Measurements from ENCODE around the gene ZNF407.

Gene ZNF407

DNA sequence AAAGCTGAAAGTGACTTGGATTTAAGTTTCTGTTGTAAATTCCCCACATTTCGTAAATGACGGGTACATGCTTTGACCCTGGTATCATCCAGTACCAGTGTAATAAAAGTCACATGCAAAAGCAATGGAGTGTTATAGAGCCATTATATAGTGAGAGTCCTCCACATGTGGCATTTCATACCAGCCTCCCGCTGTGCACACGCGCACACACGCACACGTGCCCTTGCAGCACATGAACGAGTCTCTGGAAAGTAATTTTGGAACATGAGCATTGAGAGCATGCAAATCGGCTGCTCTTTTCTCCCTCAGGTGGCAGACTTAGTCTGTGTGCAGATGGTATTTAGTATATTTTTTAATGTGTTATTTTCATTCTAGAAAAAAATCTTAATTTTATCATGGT, 198.1 kb downstream of the ZNF407 start:
- no peak for DNase-seq

- DNase-seq, result no peak
Observed at GRCh38 chr18:74796211-74796610, 198.5 kb downstream of the ZNF407 start.

DNA sequence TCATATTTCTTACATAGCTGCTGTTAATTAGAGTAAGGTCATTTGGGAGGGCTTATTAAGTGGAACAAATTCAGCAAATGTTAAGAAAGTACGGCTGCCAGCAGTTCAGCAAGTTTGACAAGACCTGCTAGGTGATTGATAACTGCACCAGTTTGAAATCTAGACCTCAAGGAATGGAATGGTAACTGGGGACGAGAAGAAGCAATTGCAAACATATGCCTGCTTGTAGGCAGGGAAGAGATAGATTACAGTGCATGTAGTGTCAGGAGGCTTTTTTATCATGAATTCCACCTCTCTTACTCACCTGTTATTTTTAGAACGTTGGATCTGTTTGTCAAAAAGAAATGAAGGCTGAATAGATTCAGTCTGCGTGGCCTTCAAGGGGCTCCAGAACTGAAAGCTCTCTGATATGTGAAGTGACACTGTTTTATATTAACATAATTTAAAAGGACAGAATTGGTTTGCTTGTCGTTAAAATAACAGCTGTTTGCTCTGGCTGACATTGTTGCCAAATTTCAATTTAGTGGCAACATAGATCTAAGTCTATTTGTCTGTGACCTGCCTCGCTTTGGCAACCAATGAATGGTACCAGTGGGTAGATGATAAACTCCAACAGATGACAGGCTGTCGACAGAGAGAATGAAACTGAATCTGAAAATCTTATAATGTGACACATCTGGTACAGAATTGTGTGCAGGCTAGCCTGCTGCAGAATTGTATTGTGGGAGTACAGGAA, 199.3 kb downstream of the ZNF407 start:
- no peak for DNase-seq

- no peak for DNase-seq
Observed at GRCh38 chr18:74797577-74798151, 200.0 kb downstream of the ZNF407 start.

GRCh38 chr18:74799542-74799941, 201.9 kb downstream of the ZNF407 start:
- DNase-seq, result no peak

GRCh38 chr18:74800098-74800497, 202.4 kb downstream of the ZNF407 start:
- DNase-seq, result no peak

DNA sequence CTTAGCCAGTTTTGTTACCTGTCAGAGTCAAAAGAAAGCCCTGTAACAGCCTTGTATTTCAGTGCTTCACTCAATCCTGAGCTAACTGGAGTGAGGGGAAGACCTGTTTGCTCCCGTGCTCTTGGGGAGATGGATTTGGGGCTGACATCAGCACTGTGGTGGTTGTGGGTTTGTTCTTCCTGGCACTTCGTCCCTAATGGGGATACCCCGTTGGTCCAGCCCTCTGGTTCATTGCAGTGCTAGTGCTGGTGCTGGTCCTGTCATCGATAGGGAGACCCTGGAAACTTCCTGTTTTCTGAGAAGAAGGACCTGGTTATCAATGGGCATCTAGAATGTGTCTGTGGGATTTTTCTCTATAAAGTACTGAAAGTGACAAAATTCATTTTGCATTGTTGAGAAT, 205.4 kb downstream of the ZNF407 start:
- no peak for DNase-seq

GRCh38 chr18:74803769-74804168, 206.1 kb downstream of the ZNF407 start:
- no peak for DNase-seq

DNA sequence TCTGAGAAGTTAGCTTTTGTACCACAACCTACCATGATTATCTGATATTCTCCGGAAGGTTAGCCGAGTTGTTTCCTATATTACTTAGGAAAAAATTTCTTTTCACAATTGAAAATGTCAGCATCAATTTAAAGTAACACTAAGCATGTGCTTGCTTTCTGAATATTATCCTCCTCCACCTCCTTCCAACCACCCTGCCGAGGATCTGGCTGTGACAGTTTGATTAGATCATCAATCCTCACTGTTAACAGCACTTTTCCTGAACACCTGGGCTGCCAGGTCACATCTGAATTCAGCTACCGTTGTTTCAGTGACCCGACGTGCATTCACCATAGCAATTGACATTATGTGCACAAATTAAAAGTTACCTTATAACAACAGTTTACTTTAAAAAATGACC, 207.0 kb downstream of the ZNF407 start:
- no peak for DNase-seq

DNA sequence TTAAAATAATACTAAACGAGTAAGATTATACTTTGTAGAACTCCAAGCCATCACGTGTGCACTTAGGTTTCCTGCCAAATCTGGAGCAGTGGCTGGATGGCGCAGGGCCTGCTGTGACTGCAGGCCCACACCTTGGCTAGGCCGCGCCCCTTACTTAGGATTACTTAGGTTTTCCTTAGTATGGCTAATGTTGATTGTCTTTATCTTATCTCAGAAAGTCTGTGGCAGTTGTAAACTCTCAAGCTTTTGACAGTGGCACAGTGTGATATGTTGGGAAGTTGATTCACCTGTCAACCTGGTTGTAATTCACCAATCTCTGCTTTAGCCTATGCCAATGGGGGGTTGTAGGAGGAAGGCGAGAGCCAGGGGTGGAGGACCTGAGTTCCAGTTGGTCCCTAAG, 208.4 kb downstream of the ZNF407 start:
- DNase-seq, result no peak

- no peak for DNase-seq
Observed at GRCh38 chr18:74806700-74807416, 209.2 kb downstream of the ZNF407 start.

GRCh38 chr18:74817576-74817975, 219.9 kb downstream of the ZNF407 start:
- no peak for DNase-seq

DNA sequence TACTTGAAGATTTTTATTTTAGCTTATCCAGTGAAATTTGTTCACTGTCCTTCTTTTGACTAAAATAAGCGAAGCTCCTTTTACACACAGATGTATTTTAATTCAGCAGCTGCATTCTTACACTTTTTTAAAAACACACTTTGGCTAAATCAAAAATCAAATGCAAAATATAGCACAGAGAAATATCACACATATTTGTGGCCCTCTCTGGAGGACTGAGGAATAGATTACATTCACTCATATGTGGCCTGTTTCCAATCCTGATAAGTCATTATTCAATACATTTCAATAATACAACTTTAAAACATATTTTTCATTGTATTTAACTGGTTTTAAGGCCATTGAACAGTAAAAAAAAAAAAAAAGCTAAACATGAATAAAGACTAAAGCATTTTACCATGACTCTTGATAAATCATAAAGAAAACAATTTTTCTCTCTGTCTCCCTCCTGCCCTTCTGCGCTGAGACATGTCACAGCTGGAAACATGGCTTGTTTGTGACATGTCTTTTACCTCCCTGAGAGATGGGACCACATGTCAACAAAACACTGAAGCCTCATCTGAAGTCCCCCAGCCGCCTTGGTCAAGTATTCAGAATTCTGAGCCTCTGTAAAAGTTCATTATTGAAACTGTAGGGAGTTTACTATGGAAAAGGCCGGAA, 221.0 kb downstream of the ZNF407 start:
- no peak for DNase-seq

DNA sequence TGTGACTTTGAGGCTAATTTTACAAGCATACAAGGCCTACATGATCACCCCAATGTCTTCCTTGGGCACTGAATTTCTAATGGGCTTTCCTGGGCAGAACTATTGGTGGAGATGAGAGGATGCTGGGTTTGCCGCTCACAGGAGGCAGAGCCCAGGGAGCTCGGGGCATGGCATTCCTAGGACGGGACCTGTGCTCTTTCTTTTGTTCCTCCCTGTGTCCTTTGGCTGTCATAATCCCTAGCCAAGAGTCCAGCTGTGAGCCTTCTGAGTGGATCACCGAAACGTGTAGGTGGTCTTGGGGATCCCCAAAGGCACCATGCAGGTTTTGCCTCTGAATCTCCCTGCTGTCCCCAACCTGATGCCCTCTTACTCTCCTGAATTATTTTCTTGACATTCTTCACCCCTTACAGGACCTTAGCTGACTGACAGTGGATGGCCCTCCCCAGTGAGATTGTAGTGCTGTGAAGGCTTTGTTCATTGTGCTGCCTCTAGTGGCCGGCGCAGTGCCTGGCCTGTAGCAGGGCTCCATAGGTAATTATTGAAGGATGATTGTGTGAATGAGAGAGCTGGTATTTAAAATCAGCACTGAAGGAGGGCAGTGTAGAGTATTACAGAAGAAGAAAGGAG, 221.9 kb downstream of the ZNF407 start:
- no peak for DNase-seq

DNA sequence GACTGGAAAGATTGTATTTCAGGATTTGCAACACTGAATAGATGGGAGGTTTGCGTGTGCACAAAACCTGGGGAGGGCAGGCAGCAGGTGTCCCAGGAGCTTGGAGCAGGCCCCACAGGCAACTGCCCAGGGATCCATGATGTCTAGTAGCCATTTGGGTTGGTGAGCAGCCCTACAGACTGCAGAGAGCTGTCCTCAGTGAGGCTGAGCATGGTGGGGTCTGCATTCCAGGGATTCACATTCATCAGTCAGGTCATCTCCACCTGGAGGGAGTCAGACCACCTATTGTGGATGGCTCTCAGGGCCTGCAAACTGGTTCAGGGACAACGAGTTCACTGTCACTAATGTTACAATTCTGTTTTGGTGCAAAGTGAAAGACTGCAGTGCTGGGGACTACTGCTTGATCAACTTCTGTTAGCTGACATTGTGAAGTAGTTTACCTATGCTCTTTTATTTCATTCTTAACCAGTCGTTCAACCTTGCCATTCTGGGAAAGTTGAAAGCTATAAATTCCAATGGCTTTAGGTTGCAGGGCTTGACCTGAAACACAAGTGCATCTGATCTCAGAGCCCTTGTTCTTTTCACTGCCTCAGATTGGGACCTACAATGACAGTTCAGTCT, 222.6 kb downstream of the ZNF407 start:
- DNase-seq, result no peak

- DNase-seq, result no peak
Observed at GRCh38 chr18:74825460-74825859, 227.8 kb downstream of the ZNF407 start.

- DNase-seq, result no peak
Observed at GRCh38 chr18:74826572-74826971, 228.9 kb downstream of the ZNF407 start.

GRCh38 chr18:74828200-74828599, 230.5 kb downstream of the ZNF407 start:
- no peak for DNase-seq

DNA sequence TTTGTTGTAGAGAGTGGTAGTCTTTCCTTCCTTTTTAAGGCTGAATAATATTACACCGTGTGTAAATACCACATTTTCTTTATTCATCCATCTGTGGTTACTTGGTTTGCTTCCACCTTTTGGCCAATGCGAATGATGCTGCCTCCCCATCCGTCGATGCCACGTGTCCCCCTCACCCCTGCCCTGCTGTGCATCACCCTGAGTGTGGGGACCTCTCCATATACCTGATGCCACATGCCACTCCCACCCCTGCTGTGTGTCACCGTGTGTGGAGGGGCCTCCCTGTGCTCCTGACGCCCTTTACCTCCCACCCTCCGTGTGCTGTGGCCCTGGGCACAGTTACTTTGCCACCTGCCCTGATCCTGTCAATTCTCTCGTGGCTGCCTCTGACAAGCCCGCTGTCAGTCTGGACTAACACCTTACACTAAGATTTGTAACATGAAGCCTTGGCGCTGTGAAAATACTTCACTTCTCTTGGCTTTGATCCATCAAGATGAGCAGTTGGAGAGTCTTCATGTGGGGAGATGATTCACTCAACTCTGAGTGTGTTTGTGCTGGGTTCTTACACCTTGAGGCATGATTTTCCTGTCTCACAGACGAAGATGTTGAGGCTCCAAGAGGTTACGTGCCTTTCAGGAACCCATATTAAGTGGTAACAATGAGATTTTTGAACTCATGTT, 234.0 kb downstream of the ZNF407 start:
- no peak for DNase-seq

DNA sequence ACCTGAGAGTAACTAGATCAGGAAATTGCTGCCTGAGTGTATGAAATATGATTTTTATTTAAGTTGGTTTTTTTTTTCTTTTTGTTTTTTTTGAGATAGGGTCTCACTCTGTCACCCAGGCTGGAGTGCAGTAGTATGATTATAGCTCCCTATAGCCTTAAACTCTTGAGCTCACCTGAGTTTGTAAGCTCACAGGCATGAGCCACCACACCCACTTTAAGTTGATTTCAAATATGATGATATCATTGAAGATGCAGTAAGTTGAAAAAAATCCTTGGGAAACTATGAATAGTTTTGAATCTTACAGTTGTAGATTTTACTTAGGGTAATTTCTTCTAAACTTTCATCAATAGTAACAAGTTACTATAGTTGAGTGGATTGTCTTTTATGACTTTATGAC, 234.7 kb downstream of the ZNF407 start:
- no peak for DNase-seq

GRCh38 chr18:74832999-74833398, 235.3 kb downstream of the ZNF407 start:
- DNase-seq, result no peak
